ENCODE measurements around the gene GPR4.

GRCh38 chr19:45643024-45643926 lies 41.3 kb upstream of the GPR4 start:
- TF ChIP-seq EP300 (IDR thresholded peaks at IDR 0.05; ENCODE audit: borderline replicate concordance) (no peak), ZBTB7A (IDR thresholded peaks at IDR 0.05; ENCODE audit: low read depth) (0 out of 2 replicates have a peak, but pooled peaks have one; percentile 26), USF1 (IDR thresholded peaks at IDR 0.05) (no peak), MAX (IDR thresholded peaks at IDR 0.05) (0 out of 2 replicates have a peak, but pooled peaks have one; percentile 30), CEBPB (IDR thresholded peaks at IDR 0.05) (no peak), TAF1 (IDR thresholded peaks at IDR 0.05; ENCODE audit: low read depth) (no peak)
